IMR-90 (cell line): ENCODE results near the gene ALPP.

Source experiments
- BHLHE40 ChIP-seq: fragments of 150-350 bp; IDR thresholded peaks from 2 replicates; pipeline ENCODE4 v1.6.1; 2016; ENCODE audit warnings: mild to moderate bottlenecking, low read depth, low read length
- CHD1 ChIP-seq: IDR thresholded peaks from 2 replicates; pipeline ENCODE4 v1.6.1; 2012; ENCODE audit warnings: low read depth, low read length, improper control_type of control experiment
- CTCF ChIP-seq: conservative IDR thresholded peaks from 2 replicates; pipeline ENCODE4 v1.5.1; 2012; ENCODE audit warnings: mild to moderate bottlenecking, low read depth, low read length, improper control_type of control experiment
- ELK1 ChIP-seq: fragments of 150-350 bp; IDR thresholded peaks from 2 replicates; pipeline ENCODE4 v1.6.1; 2016; ENCODE audit warnings: low read depth, mild to moderate bottlenecking, low read length, moderate library complexity, borderline replicate concordance
- FOS ChIP-seq: fragments of 150-350 bp; IDR thresholded peaks from 2 replicates; pipeline ENCODE4 v1.6.1; 2016; ENCODE audit warnings: low read depth, low read length
- MAFK ChIP-seq: IDR thresholded peaks from 2 replicates; pipeline ENCODE4 v1.6.1; 2012; ENCODE audit warnings: low read depth, low read length, improper control_type of control experiment
- MAZ ChIP-seq: IDR thresholded peaks from 2 replicates; pipeline ENCODE4 v1.6.1; 2012; ENCODE audit warnings: low read depth, mild to moderate bottlenecking, low read length, improper control_type of control experiment, moderate library complexity, borderline replicate concordance
- POLR2A ChIP-seq: IDR thresholded peaks from 2 replicates; pipeline ENCODE4 v1.6.1; 2012; ENCODE audit warnings: mild to moderate bottlenecking, low read depth, low read length
- RAD21 ChIP-seq: IDR thresholded peaks from 2 replicates; pipeline ENCODE4 v1.6.1; 2012; ENCODE audit warnings: low read length, improper control_type of control experiment
- RFX5 ChIP-seq: IDR thresholded peaks from 2 replicates; pipeline ENCODE4 v1.8.0; 2012; ENCODE audit warnings: low read depth, mild to moderate bottlenecking, low read length, moderate library complexity
- SMC3 ChIP-seq: fragments of 150-350 bp; IDR thresholded peaks from 2 replicates; pipeline ENCODE4 v1.6.1; 2016; ENCODE audit warnings: low read depth, mild to moderate bottlenecking, antibody characterized with exemption, low read length, moderate library complexity
- USF2 ChIP-seq: fragments of 150-350 bp; IDR thresholded peaks from 2 replicates; pipeline ENCODE4 v1.6.1; 2017; ENCODE audit warnings: mild to moderate bottlenecking, antibody characterized with exemption, low read length, low read depth

GRCh38 chr2:232348936-232349335 is 29.6 kb upstream of the ALPP start:
- TF ChIP-seq CTCF: no peak
- no peak for TF ChIP-seq MAZ
- no peak for TF ChIP-seq BHLHE40
- TF ChIP-seq RFX5: no peak
- TF ChIP-seq POLR2A: no peak
- TF ChIP-seq USF2: no peak
- TF ChIP-seq SMC3: no peak
- TF ChIP-seq CHD1: no peak
- no peak for TF ChIP-seq RAD21
- TF ChIP-seq FOS: no peak
- TF ChIP-seq ELK1: no peak
- no peak for TF ChIP-seq MAFK
